Immature natural killer cell (primary cell): ENCODE data around the gene ARHGAP22. TPM values are rescaled to one million over a fixed set of nuclear protein-coding genes. Genes with fewer than 3 reads are reported as not detected.
"Not testable (repeated sequence)": the region's sequence is repeated elsewhere in the genome, so short reads cannot be mapped to it uniquely, and the experiment has no call there.

Source experiments
- DNase-seq, 3 donors: peaks; one replicate each; pipeline ENCODE4 v3.0.0; 2022; ENCODE audit warnings: mixed read lengths in 1 of 3
- H3K27ac Mint-ChIP-seq, 6 donors: one replicate each; pipeline ENCODE4 v1.8.0; 2020; ENCODE audit warnings: mixed read lengths in 6 of 6, mild to moderate bottlenecking in 5 of 6, inconsistent platforms in 4 of 6, moderate library complexity in 3 of 6
- H3K27me3 Mint-ChIP-seq, 3 donors: one replicate each; pipeline ENCODE4 v1.8.0; 2020 to 2021; ENCODE audit warnings: low read depth in 3 of 3, mild to moderate bottlenecking in 3 of 3, mixed read lengths in 3 of 3, moderate library complexity in 3 of 3, inconsistent platforms in 1 of 3
- H3K36me3 Mint-ChIP-seq, 3 donors: one replicate each; pipeline ENCODE4 v1.8.0; 2020; ENCODE audit warnings: mixed read lengths in 3 of 3, inconsistent platforms in 2 of 3, mild to moderate bottlenecking in 2 of 3
- H3K4me1 Mint-ChIP-seq, 2 donors: one replicate each; pipeline ENCODE4 v1.8.0; 2020; ENCODE audit warnings: inconsistent platforms in 2 of 2, mild to moderate bottlenecking in 2 of 2, mixed read lengths in 2 of 2, moderate library complexity in 1 of 2
- H3K4me3 Mint-ChIP-seq, 5 donors: one replicate each; pipeline ENCODE4 v1.8.0; 2020; ENCODE audit warnings: mild to moderate bottlenecking in 5 of 5, mixed read lengths in 5 of 5, inconsistent platforms in 3 of 5, moderate library complexity in 3 of 5
- H3K9me3 Mint-ChIP-seq, 6 donors: one replicate each; pipeline ENCODE4 v1.8.0; 2020; ENCODE audit warnings: mild to moderate bottlenecking in 6 of 6, mixed read lengths in 6 of 6, inconsistent platforms in 4 of 6, moderate library complexity in 3 of 6
- polyA plus RNA-seq, 3 donors: library from polyadenylated mRNA; unstranded; fragments of 300-500 nt; fragmentation: Illumina TruSeq; gene quantifications; one replicate each; pipeline ENCODE4 v1.2.3, GENCODE V29; 2021

Gene ARHGAP22
- polyA plus RNA-seq: not detected

- Mint-ChIP-seq H3K36me3 (no peaks in the 10 kb centered on the region), H3K27me3 (peaks cover 2 to 11% (median 11%) of the 10 kb centered on the region in 3 donors), H3K4me3 (peak within 1 kb of the TSS in 3 of 5 donors; percentile 22 to 47 (median 44)), H3K4me1 (peaks cover 2 to 5% of the 10 kb centered on the region in 2 donors), H3K27ac (no peak within 1 kb of the TSS), H3K9me3 (no peaks in the 10 kb centered on the region)
- no peak for DNase-seq
Observed at GRCh38 chr10:48604991-48605508, at the start of gene ARHGAP22. ARHGAP22 (minus strand) TSS chr10:48605073; CDS start chr10:48604796, 277 bp downstream.

GRCh38 chr10:48653944-48654698, 49.2 kb upstream of the ARHGAP22 start:
- peaks cover 7% of the 10 kb centered on the region in 2 donors for H3K4me1 Mint-ChIP-seq
- peak overlapping the region in 3 of 5 donors; percentile 1 to 36 (median 7) for H3K4me3 Mint-ChIP-seq

GRCh38 chr10:48653347-48653746, 48.5 kb upstream of the ARHGAP22 start:
- Mint-ChIP-seq H3K4me3 (peak overlapping the region in 1 of 5 donors; percentile 2), H3K27me3 (peaks cover 5 to 9% (median 7%) of the 10 kb centered on the region in 3 donors), H3K27ac (no peak overlapping the region), H3K36me3 (no peaks in the 10 kb centered on the region), H3K4me1 (peaks cover 7% of the 10 kb centered on the region in 2 donors), H3K9me3 (no peaks in the 10 kb centered on the region)
- DNase-seq: no peak

More at GRCh38 chr10:48653944-48654698, 49.2 kb upstream of the ARHGAP22 start:
- H3K9me3 Mint-ChIP-seq: no peaks in the 10 kb centered on the region
- DNase-seq: no peak
- no peaks in the 10 kb centered on the region for H3K36me3 Mint-ChIP-seq
- H3K27me3 Mint-ChIP-seq: peaks cover 7 to 9% (median 7%) of the 10 kb centered on the region in 3 donors
- no peak overlapping the region for H3K27ac Mint-ChIP-seq

GRCh38 chr10:48652344-48652743, 47.5 kb upstream of the ARHGAP22 start:
- peaks cover 7 to 11% of the 10 kb centered on the region in 2 donors for H3K4me1 Mint-ChIP-seq
- H3K4me3 Mint-ChIP-seq: no peak overlapping the region
- H3K36me3 Mint-ChIP-seq: no peaks in the 10 kb centered on the region

GRCh38 chr10:48651839-48652238, 47.0 kb upstream of the ARHGAP22 start:
- Mint-ChIP-seq H3K4me1 (peaks cover 7 to 11% of the 10 kb centered on the region in 2 donors), H3K4me3 (no peak overlapping the region), H3K9me3 (no peaks in the 10 kb centered on the region), H3K36me3 (no peaks in the 10 kb centered on the region), H3K27me3 (peaks cover 3 to 7% (median 6%) of the 10 kb centered on the region in 3 donors), H3K27ac (no peak overlapping the region)
- DNase-seq: no peak

More at GRCh38 chr10:48652344-48652743, 47.5 kb upstream of the ARHGAP22 start:
- H3K9me3 Mint-ChIP-seq: no peaks in the 10 kb centered on the region
- peaks cover 3 to 7% (median 6%) of the 10 kb centered on the region in 3 donors for H3K27me3 Mint-ChIP-seq
- no peak for DNase-seq
- no peak overlapping the region for H3K27ac Mint-ChIP-seq

GRCh38 chr10:48651293-48651692, 46.4 kb upstream of the ARHGAP22 start:
- Mint-ChIP-seq H3K27ac (no peak overlapping the region), H3K9me3 (no peaks in the 10 kb centered on the region), H3K36me3 (no peaks in the 10 kb centered on the region), H3K4me3 (no peak overlapping the region), H3K4me1 (peaks cover 2 to 6% of the 10 kb centered on the region in 2 donors), H3K27me3 (peaks cover 2 to 4% (median 3%) of the 10 kb centered on the region in 3 donors)
- DNase-seq: no peak

GRCh38 chr10:48649349-48649944, 44.6 kb upstream of the ARHGAP22 start:
- peaks cover 0 to 2% (median 2%) of the 10 kb centered on the region in 3 donors for H3K27me3 Mint-ChIP-seq
- H3K36me3 Mint-ChIP-seq: no peaks in the 10 kb centered on the region
- H3K4me3 Mint-ChIP-seq: no peak overlapping the region
- peaks cover 0 to 5% of the 10 kb centered on the region in 2 donors for H3K4me1 Mint-ChIP-seq
- DNase-seq: no peak
- no peak overlapping the region for H3K27ac Mint-ChIP-seq
- H3K9me3 Mint-ChIP-seq: peaks cover 0 to 1% (median 0%) of the 10 kb centered on the region in 6 donors

GRCh38 chr10:48648172-48648942, 43.5 kb upstream of the ARHGAP22 start:
- DNase-seq: no peak
- H3K9me3 Mint-ChIP-seq: peaks cover 0 to 1% (median 0%) of the 10 kb centered on the region in 6 donors
- H3K27ac Mint-ChIP-seq: no peak overlapping the region
- H3K27me3 Mint-ChIP-seq: no peaks in the 10 kb centered on the region
- peaks cover 0 to 3% of the 10 kb centered on the region in 2 donors for H3K4me1 Mint-ChIP-seq
- no peaks in the 10 kb centered on the region for H3K36me3 Mint-ChIP-seq
- H3K4me3 Mint-ChIP-seq: no peak overlapping the region

GRCh38 chr10:48647073-48647472, 42.2 kb upstream of the ARHGAP22 start:
- not testable (repeated sequence) for H3K27me3 Mint-ChIP-seq, H3K9me3 Mint-ChIP-seq, H3K27ac Mint-ChIP-seq, H3K4me1 Mint-ChIP-seq, H3K4me3 Mint-ChIP-seq, DNase-seq, H3K36me3 Mint-ChIP-seq

- H3K27ac Mint-ChIP-seq: no peak overlapping the region
- peaks cover 1 to 13% (median 9%) of the 10 kb centered on the region in 6 donors for H3K9me3 Mint-ChIP-seq
Observed at GRCh38 chr10:48645600-48645999, 40.7 kb upstream of the ARHGAP22 start.

GRCh38 chr10:48641099-48641690, 36.3 kb upstream of the ARHGAP22 start:
- H3K36me3 Mint-ChIP-seq, H3K4me3 Mint-ChIP-seq, DNase-seq, H3K27ac Mint-ChIP-seq, H3K4me1 Mint-ChIP-seq: not testable (repeated sequence)
- Mint-ChIP-seq H3K9me3 (peaks cover 1 to 28% (median 17%) of the 10 kb centered on the region in 6 donors), H3K27me3 (peaks cover 7 to 19% (median 10%) of the 10 kb centered on the region in 3 donors)

More at GRCh38 chr10:48645600-48645999, 40.7 kb upstream of the ARHGAP22 start:
- peaks cover 0 to 3% of the 10 kb centered on the region in 2 donors for H3K4me1 Mint-ChIP-seq
- no peaks in the 10 kb centered on the region for H3K36me3 Mint-ChIP-seq
- H3K4me3 Mint-ChIP-seq: no peak overlapping the region
- DNase-seq: no peak
- H3K27me3 Mint-ChIP-seq: peaks cover 0 to 7% (median 4%) of the 10 kb centered on the region in 3 donors

- H3K27me3 Mint-ChIP-seq: peaks cover 7 to 19% (median 10%) of the 10 kb centered on the region in 3 donors
- H3K4me1 Mint-ChIP-seq: peaks cover 0 to 2% of the 10 kb centered on the region in 2 donors
- peaks cover 0 to 3% (median 0%) of the 10 kb centered on the region in 3 donors for H3K36me3 Mint-ChIP-seq
- H3K4me3 Mint-ChIP-seq: no peak overlapping the region
- no peak for DNase-seq
- peaks cover 0 to 28% (median 17%) of the 10 kb centered on the region in 6 donors for H3K9me3 Mint-ChIP-seq
- no peak overlapping the region for H3K27ac Mint-ChIP-seq
Observed at GRCh38 chr10:48640326-48640725, 35.5 kb upstream of the ARHGAP22 start.

GRCh38 chr10:48639632-48640031, 34.8 kb upstream of the ARHGAP22 start:
- DNase-seq: no peak
- peaks cover 5% of the 10 kb centered on the region in 2 donors for H3K4me1 Mint-ChIP-seq
- no peak overlapping the region for H3K4me3 Mint-ChIP-seq
- H3K36me3 Mint-ChIP-seq: peaks cover 0 to 3% (median 0%) of the 10 kb centered on the region in 3 donors
- H3K27ac Mint-ChIP-seq: no peak overlapping the region
- peaks cover 7 to 19% (median 10%) of the 10 kb centered on the region in 3 donors for H3K27me3 Mint-ChIP-seq
- H3K9me3 Mint-ChIP-seq: peaks cover 0 to 28% (median 17%) of the 10 kb centered on the region in 6 donors
